HEK293T (cell line): ENCODE data around the gene MLANA.
"Not testable (repeated sequence)": the region's sequence is repeated elsewhere in the genome, so short reads cannot be mapped to it uniquely, and the experiment has no call there.

ENCODE experiments used
- CTCF ChIA-PET: fragments of 350-600 bp; formaldehyde crosslinking; extraction: SDS; loops from one replicate; lab custom pipeline; 2021; ENCODE audit warnings: antibody characterized with exemption, inconsistent platforms; lab: Yijun Ruan, JAX
- POLR2A ChIA-PET: fragments of 350-600 bp; formaldehyde crosslinking; extraction: SDS; loops from one replicate; lab custom pipeline; 2020; ENCODE audit warnings: antibody characterized with exemption, inconsistent platforms; lab: Yijun Ruan, JAX
- DNase-seq: peaks from one replicate; pipeline ENCODE4 v3.0.0; 2012; ENCODE audit warnings: mixed read lengths; ENCODE audit errors: extremely low spot score
- ARNT ChIP-seq: fragments of 450-650 bp; IDR thresholded peaks from 2 replicates; pipeline ENCODE4 v1.6.1; 2017; ENCODE audit warnings: mild to moderate bottlenecking
- BHLHE40 ChIP-seq: fragments of 450-650 bp; IDR thresholded peaks from 2 replicates; pipeline ENCODE4 v1.6.1; 2016; ENCODE audit warnings: mild to moderate bottlenecking, moderate library complexity, borderline replicate concordance
- CTBP1 ChIP-seq: fragments of 450-650 bp; IDR thresholded peaks from 2 replicates; pipeline ENCODE4 v1.6.1; 2016; ENCODE audit warnings: borderline replicate concordance
- ELF4 ChIP-seq: fragments of 450-650 bp; IDR thresholded peaks from 2 replicates; pipeline ENCODE4 v1.6.1; 2017; ENCODE audit warnings: antibody characterized with exemption
- FOXA1 ChIP-seq: fragments of 450-650 bp; IDR thresholded peaks from 2 replicates; pipeline ENCODE4 v1.6.1; 2016; ENCODE audit warnings: mild to moderate bottlenecking
- FOXK2 ChIP-seq: fragments of 450-650 bp; IDR thresholded peaks from 2 replicates; pipeline ENCODE4 v1.6.1; 2016; ENCODE audit warnings: mild to moderate bottlenecking
- FOXM1 ChIP-seq: fragments of 450-650 bp; IDR thresholded peaks from 2 replicates; pipeline ENCODE4 v1.6.1; 2017; ENCODE audit warnings: mild to moderate bottlenecking, borderline replicate concordance
- HDGF ChIP-seq: fragments of 450-650 bp; IDR thresholded peaks from 2 replicates; pipeline ENCODE4 v1.6.1; 2017; ENCODE audit warnings: antibody characterized with exemption, borderline replicate concordance
- L3MBTL2 ChIP-seq: fragments of 450-650 bp; conservative IDR thresholded peaks from 2 replicates; pipeline ENCODE4 v1.6.1; 2016; ENCODE audit warnings: mild to moderate bottlenecking
- LEF1 ChIP-seq: fragments of 450-650 bp; IDR thresholded peaks from 2 replicates; pipeline ENCODE4 v1.6.1; 2017; ENCODE audit warnings: mild to moderate bottlenecking, borderline replicate concordance
- NFRKB ChIP-seq: fragments of 450-650 bp; IDR thresholded peaks from 2 replicates; pipeline ENCODE4 v1.6.1; 2016; ENCODE audit warnings: mild to moderate bottlenecking, moderate library complexity
- PKNOX1 ChIP-seq: fragments of 450-650 bp; IDR thresholded peaks from 2 replicates; pipeline ENCODE4 v1.6.1; 2016
- SP1 ChIP-seq: fragments of 450-650 bp; IDR thresholded peaks from 2 replicates; pipeline ENCODE4 v1.6.1; 2017
- SUZ12 ChIP-seq: fragments of 450-650 bp; IDR thresholded peaks from 2 replicates; pipeline ENCODE4 v1.6.1; 2016; ENCODE audit warnings: mild to moderate bottlenecking
- TARDBP ChIP-seq: fragments of 450-650 bp; IDR thresholded peaks from 2 replicates; pipeline ENCODE4 v1.6.1; 2016
- ZNF384 ChIP-seq: fragments of 450-650 bp; IDR thresholded peaks from 2 replicates; pipeline ENCODE4 v1.6.1; 2016

Gene MLANA

GRCh38 chr9:5876026-5876425 lies 14.7 kb upstream of the MLANA start:
- TF ChIP-seq PKNOX1 = no peak
- TF ChIP-seq BHLHE40 = no peak
- TF ChIP-seq LEF1 = no peak
- no peak for TF ChIP-seq FOXK2
- no peak for TF ChIP-seq NFRKB
- no peak for TF ChIP-seq SUZ12
- no peak for TF ChIP-seq L3MBTL2
- no peak for TF ChIP-seq FOXM1
- no peak for TF ChIP-seq TARDBP
- TF ChIP-seq FOXA1 = no peak
- no peak for TF ChIP-seq ZNF384
- no peak for TF ChIP-seq CTBP1
- no peak for TF ChIP-seq HDGF
- no peak for TF ChIP-seq ELF4
- TF ChIP-seq SP1 = no peak
- no peak for TF ChIP-seq ARNT
- CTCF ChIA-PET = no interaction called here
- DNase-seq = no peak
- POLR2A ChIA-PET = no interaction called here

GRCh38 chr9:5876711-5877110 lies 14.0 kb upstream of the MLANA start:
- ChIA-PET POLR2A (no interaction called here), CTCF (no interaction called here)
- TF ChIP-seq ARNT = no peak
- TF ChIP-seq SP1 = no peak
- TF ChIP-seq SUZ12 = no peak
- no peak for TF ChIP-seq BHLHE40
- TF ChIP-seq TARDBP = no peak

GRCh38 chr9:5879419-5880181 lies 11.1 kb upstream of the MLANA start:
- TF ChIP-seq HDGF = no peak
- TF ChIP-seq SUZ12 = no peak
- TF ChIP-seq FOXM1 = no peak
- TF ChIP-seq SP1 = no peak
- peak; percentile 37; the same call in 1 of the 2 replicates for TF ChIP-seq PKNOX1
- ChIA-PET CTCF (interaction anchor here (0.6 to 1.5 kb wide), 3 partner anchors 8 to 681 kb away, joined by 3 to 9 read pairs (median 3); no protein-coding TSS in a partner anchor), POLR2A (interaction anchor here (1.0 kb wide), 1 partner anchor 136 kb away, joined by 4 read pairs; the partner anchor contains the start of gene RANBP6)
- DNase-seq = no peak

More at GRCh38 chr9:5876711-5877110, 14.0 kb upstream of the MLANA start:
- DNase-seq = no peak

- POLR2A ChIA-PET, CTCF ChIA-PET, DNase-seq: not testable (repeated sequence)
Measured at GRCh38 chr9:5882244-5883012, 8.3 kb upstream of the MLANA start.

GRCh38 chr9:5884191-5884590 lies 6.5 kb upstream of the MLANA start:
- no peak for TF ChIP-seq HDGF
- no peak for TF ChIP-seq PKNOX1
- TF ChIP-seq NFRKB = no peak
- POLR2A ChIA-PET = no interaction called here
- CTCF ChIA-PET = interaction anchor here (0.7 kb wide), 1 partner anchor 84 kb away, joined by 3 read pairs; no protein-coding TSS in a partner anchor
- no peak for DNase-seq

- peak; percentile 73 for DNase-seq
- no peak for TF ChIP-seq TARDBP
- no peak for TF ChIP-seq FOXK2
- TF ChIP-seq SUZ12 = no peak
- TF ChIP-seq CTBP1 = no peak
- no peak; the same call in 1 of the 2 replicates for TF ChIP-seq L3MBTL2
- no peak for TF ChIP-seq SP1
- no peak for TF ChIP-seq ELF4
- no peak for TF ChIP-seq BHLHE40
- no peak for TF ChIP-seq PKNOX1
- TF ChIP-seq FOXM1 = no peak
- ChIA-PET POLR2A (no interaction called here), CTCF (interaction anchor here (0.6 to 2.8 kb wide), 4 partner anchors 15 to 420 kb away, joined by 3 to 24 read pairs (median 5); no protein-coding TSS in a partner anchor)
Measured at GRCh38 chr9:5886114-5886939, 4.4 kb upstream of the MLANA start.
